GM12878 (cell line): ENCODE data around the gene CCNC. TPM values are rescaled to one million over a fixed set of nuclear protein-coding genes. Genes with fewer than 3 reads are reported as not detected.

Experiments
- ATAC-seq: fragments of 200-7000 bp; cut with Tn5 transposase; 3 replicates; pipeline ENCODE4 v1.9.1; 2020; ENCODE audit warnings: mild to moderate bottlenecking, moderate library complexity
- BruUV-seq: library from RNA; stranded (reverse); fragments of 400-500 nt; replicated peaks from 2 replicates; lab custom pipeline; 2021; lab: Mats Ljungman, UMichigan
- CTCF ChIA-PET: fragments of 300-600 bp; sonication (Branson Sonifier 250); formaldehyde crosslinking; extraction: SDS; loops from one replicate; lab custom pipeline; 2021; ENCODE audit warnings: inconsistent platforms; lab: Yijun Ruan, JAX
- POLR2A ChIA-PET: fragments of 350-600 bp; formaldehyde crosslinking; extraction: SDS; loops from one replicate; lab custom pipeline; 2021; ENCODE audit warnings: inconsistent platforms; lab: Charles Lee
- RAD21 ChIA-PET: fragments of 300-600 bp; sonication (Branson Sonifier 250); formaldehyde crosslinking; loops from one replicate; lab custom pipeline; 2023; ENCODE audit warnings: antibody characterized with exemption; ENCODE audit not compliant: unreplicated experiment; lab: Charles Lee
- SMC1A ChIA-PET: fragments of 300-600 bp; sonication (Branson Sonifier 250); formaldehyde crosslinking; loops from one replicate; lab custom pipeline; 2023; ENCODE audit not compliant: unreplicated experiment, uncharacterized antibody; lab: Charles Lee
- DNase-seq: peaks from one replicate; pipeline ENCODE4 v3.0.0-alpha.2; 2011; ENCODE audit warnings: low read depth, low spot score
- FAIRE-seq: peaks from 3 replicates; lab custom pipeline; 2011; peaks lifted over from hg19 to GRCh38; lab: Jason Lieb, UNC
- H2AFZ ChIP-seq: 2 replicates; pipeline ENCODE4 v1.6.0; 2011; ENCODE audit warnings: low read depth, low read length, control low read depth; ENCODE audit not compliant: control insufficient read depth
- H3K27ac ChIP-seq: 2 replicates; pipeline ENCODE4 v1.5.1; 2011; ENCODE audit warnings: control low read depth; ENCODE audit not compliant: control insufficient read depth, insufficient read depth
- H3K27me3 ChIP-seq, 2 experiments: replicated peaks in 1 of 2; 2 replicates each; pipeline versions ENCODE4 v1.6.0 to v1.6.1; 2011; ENCODE audit warnings: low read length in 1 of 2; ENCODE audit not compliant: control insufficient read depth in 2 of 2, insufficient read depth in 2 of 2
- H3K36me3 ChIP-seq, 2 experiments: 2 replicates each; pipeline ENCODE4 v1.5.1; 2011; ENCODE audit warnings: low read length in 1 of 2; ENCODE audit not compliant: control insufficient read depth in 2 of 2, insufficient read depth in 2 of 2
- H3K4me1 ChIP-seq: 2 replicates; pipeline ENCODE4 v1.6.1; 2011; ENCODE audit warnings: mild to moderate bottlenecking, low read length, moderate library complexity, mixed read lengths; ENCODE audit not compliant: control insufficient read depth, insufficient read depth
- H3K4me2 ChIP-seq: 2 replicates; pipeline ENCODE4 v1.6.0; 2011; ENCODE audit warnings: control low read depth; ENCODE audit not compliant: control insufficient read depth, insufficient read depth
- H3K4me3 ChIP-seq: fragments of 200-600 bp; sonication (generic); 2 replicates; pipeline ENCODE4 v1.5.1; 2016
- H3K79me2 ChIP-seq: 2 replicates; pipeline ENCODE4 v1.6.0; 2011; ENCODE audit warnings: low read length; ENCODE audit not compliant: control insufficient read depth, insufficient read depth
- H3K9ac ChIP-seq: 2 replicates; pipeline ENCODE4 v1.8.0; 2011; ENCODE audit warnings: low read length, control low read depth, mixed read lengths; ENCODE audit not compliant: control insufficient read depth, insufficient read depth
- H3K9me3 ChIP-seq: replicated peaks from 3 replicates; pipeline ENCODE4 v1.5.1; 2011; ENCODE audit warnings: mild to moderate bottlenecking, low read length; ENCODE audit not compliant: control insufficient read depth, insufficient read depth
- H4K20me1 ChIP-seq: 2 replicates; pipeline ENCODE4 v1.6.0; 2011; ENCODE audit not compliant: control insufficient read depth, insufficient read depth
- ASH2L ChIP-seq: fragments of 300-600, 200-600 bp; sonication (generic); IDR thresholded peaks from 2 replicates; pipeline ENCODE4 v1.6.1; 2017; ENCODE audit warnings: low read depth, mild to moderate bottlenecking, borderline replicate concordance
- BCLAF1 ChIP-seq: fragments of 450-650 bp; IDR thresholded peaks from 2 replicates; pipeline ENCODE4 v1.6.1; 2017; ENCODE audit warnings: antibody characterized with exemption, mild to moderate bottlenecking, moderate library complexity
- EP300 ChIP-seq, 2 experiments: fragments of 150-350 bp in 1 of 2; IDR thresholded peaks; 2 replicates each; pipeline ENCODE4 v1.6.1; 2011 to 2012; ENCODE audit warnings: low read depth in 2 of 2, low read length in 2 of 2, borderline replicate concordance in 1 of 2, improper control_type of control experiment in 1 of 2, inconsistent platforms in 1 of 2; ENCODE audit not compliant: control insufficient read depth in 1 of 2
- EZH2 ChIP-seq: IDR thresholded peaks from 2 replicates; pipeline ENCODE4 v1.6.1; 2012; ENCODE audit warnings: low read depth, mild to moderate bottlenecking, control low read depth, inconsistent platforms, low read length, borderline replicate concordance; ENCODE audit not compliant: control insufficient read depth
- FOS ChIP-seq: IDR thresholded peaks from 3 replicates; pipeline ENCODE4 v1.6.1; 2011; ENCODE audit warnings: borderline replicate concordance; ENCODE audit not compliant: insufficient read length; ENCODE audit errors: extremely low read depth
- NFYA ChIP-seq: IDR thresholded peaks from 2 replicates; pipeline ENCODE4 v1.6.1; 2011; ENCODE audit warnings: low read depth, mild to moderate bottlenecking, low read length, improper control_type of control experiment, borderline replicate concordance
- SMAD5 ChIP-seq: IDR thresholded peaks from 2 replicates; pipeline ENCODE4 v1.6.1; 2016; ENCODE audit warnings: antibody characterized with exemption, low read depth
- STAT3 ChIP-seq: IDR thresholded peaks from 2 replicates; pipeline ENCODE4 v1.6.1; 2011; ENCODE audit warnings: low read depth, low read length, improper control_type of control experiment
- WGBS: methylation state at CpG from one replicate; pipeline ENCODE4 v1.1.6; 2016; ENCODE audit warnings: low lambda C conversion rate; ENCODE audit not compliant: insufficient replicate concordance, insufficient coverage; ENCODE audit errors: missing lambda C conversion rate; 5-methylcytosine and 5-hydroxymethylcytosine counted together
- in situ Hi-C: fragments of 300-500 bp; cut with MboI; formaldehyde crosslinking; loops from 9 replicates; pipeline ENCODE4 v1.14.3; 2018; ENCODE audit warnings: mixed read lengths
- intact Hi-C: fragments of 100-400 bp; cut with micrococcal nuclease; formaldehyde crosslinking; loops from one replicate; pipeline ENCODE4 v1.14.2; 2022; ENCODE audit not compliant: unreplicated experiment
- polyA plus RNA-seq, 11 experiments: library from polyadenylated mRNA; depleted of rRNA in 4 of 11; unstranded in 6 of 11; stranded (reverse) in 5 of 11; fragments of >200 nt; fragmentation: Nextera tagmentation in 4 of 11; fragmentation: Illumina TruSeq in 1 of 11; extraction: Ambion mirVana in 4 of 11; extraction: Trizol in 1 of 11; gene quantifications; 1 replicate in 1 of 11; 2 replicates in 10 of 11; pipeline versions ENCODE4 v1.2.1 to v1.2.3, GENCODE V29; 2011 to 2016; ENCODE audit warnings: inconsistent platforms in 2 of 11, missing spikeins in 2 of 11, low read depth in 1 of 11
- total RNA-seq, 4 experiments: library from RNA; depleted of rRNA in 3 of 4; stranded (reverse); fragments of >200 nt in 3 of 4; fragmentation: Illumina TruSeq in 1 of 4; extraction: Trizol in 1 of 4; gene quantifications; 2 replicates each; pipeline versions ENCODE4 v1.2.1 to v1.2.3, GENCODE V29; 2013 to 2021
- TF ChIP-seq, protein P1 (sequence below): fragments of 450-650 bp; IDR thresholded peaks from 2 replicates; pipeline ENCODE4 v1.6.1; 2016; ENCODE audit warnings: mild to moderate bottlenecking
- TF ChIP-seq, protein P2 (sequence below): fragments of 450-650 bp; IDR thresholded peaks from 2 replicates; pipeline ENCODE4 v1.6.1; 2017; ENCODE audit warnings: low read depth, mild to moderate bottlenecking, moderate library complexity
- TF ChIP-seq, protein P3 (sequence below): fragments of 450-650 bp; IDR thresholded peaks from 2 replicates; pipeline ENCODE4 v1.6.1; 2016; ENCODE audit warnings: mild to moderate bottlenecking, moderate library complexity, borderline replicate concordance

The CCNC gene
- total and polyA plus RNA-seq, 10 of the 15 experiments (the other 5 are each of a cell fraction or from before 2014, with no cell fraction given): 68.5 to 168 (median 99.4) TPM

- TF ChIP-seq NFYA: no peak
- TF ChIP-seq ASH2L: no peak
- TF ChIP-seq SMAD5: no peak
- TF ChIP-seq, protein P1, sequence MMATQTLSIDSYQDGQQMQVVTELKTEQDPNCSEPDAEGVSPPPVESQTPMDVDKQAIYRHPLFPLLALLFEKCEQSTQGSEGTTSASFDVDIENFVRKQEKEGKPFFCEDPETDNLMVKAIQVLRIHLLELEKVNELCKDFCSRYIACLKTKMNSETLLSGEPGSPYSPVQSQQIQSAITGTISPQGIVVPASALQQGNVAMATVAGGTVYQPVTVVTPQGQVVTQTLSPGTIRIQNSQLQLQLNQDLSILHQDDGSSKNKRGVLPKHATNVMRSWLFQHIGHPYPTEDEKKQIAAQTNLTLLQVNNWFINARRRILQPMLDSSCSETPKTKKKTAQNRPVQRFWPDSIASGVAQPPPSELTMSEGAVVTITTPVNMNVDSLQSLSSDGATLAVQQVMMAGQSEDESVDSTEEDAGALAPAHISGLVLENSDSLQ: no peak
- TF ChIP-seq, all 136 proteins: peak for 0
Observed at GRCh38 chr6:99579781-99580180, 11.3 kb upstream of the CCNC start (continued).

GRCh38 chr6:99575544-99576227 is 7.2 kb upstream of the CCNC start:
- Histone ChIP-seq H3K36me3 (no peaks in the 10 kb centered on the region), H3K4me3 (no peak overlapping the region), H4K20me1 (no peaks in the 10 kb centered on the region), H2AFZ (no peak overlapping the region), H3K4me2 (no peak overlapping the region), H3K27me3 (no peaks in the 10 kb centered on the region; a peak in 1 of 4 replicates), H3K79me2 (no peaks in the 10 kb centered on the region), H3K9me3 (no peaks in the 10 kb centered on the region), H3K9ac (no peak overlapping the region), H3K4me1 (no peaks in the 10 kb centered on the region), H3K27ac (no peak overlapping the region)
- ChIA-PET CTCF (interaction anchor here (0.8 to 1.2 kb wide), 3 partner anchors 10 to 30 kb away, joined by 3 read pairs; no protein-coding TSS in a partner anchor), POLR2A (no interaction called here), SMC1A (interaction anchor here (1.3 to 1.6 kb wide), 2 partner anchors 10 to 170 kb away, joined by 3 to 6 read pairs; no protein-coding TSS in a partner anchor), RAD21 (no interaction called here)
- no peak for FAIRE-seq
- intact Hi-C loops: no loop called here
- no peak for ATAC-seq
- in situ Hi-C loops: no loop called here
- no TSS peak for BruUV-seq
- 41% methylated on average over 2 of the region's 2 CpGs for WGBS
- no peak for DNase-seq
- TF ChIP-seq, protein P2, sequence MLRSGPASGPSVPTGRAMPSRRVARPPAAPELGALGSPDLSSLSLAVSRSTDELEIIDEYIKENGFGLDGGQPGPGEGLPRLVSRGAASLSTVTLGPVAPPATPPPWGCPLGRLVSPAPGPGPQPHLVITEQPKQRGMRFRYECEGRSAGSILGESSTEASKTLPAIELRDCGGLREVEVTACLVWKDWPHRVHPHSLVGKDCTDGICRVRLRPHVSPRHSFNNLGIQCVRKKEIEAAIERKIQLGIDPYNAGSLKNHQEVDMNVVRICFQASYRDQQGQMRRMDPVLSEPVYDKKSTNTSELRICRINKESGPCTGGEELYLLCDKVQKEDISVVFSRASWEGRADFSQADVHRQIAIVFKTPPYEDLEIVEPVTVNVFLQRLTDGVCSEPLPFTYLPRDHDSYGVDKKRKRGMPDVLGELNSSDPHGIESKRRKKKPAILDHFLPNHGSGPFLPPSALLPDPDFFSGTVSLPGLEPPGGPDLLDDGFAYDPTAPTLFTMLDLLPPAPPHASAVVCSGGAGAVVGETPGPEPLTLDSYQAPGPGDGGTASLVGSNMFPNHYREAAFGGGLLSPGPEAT: no peak
- no peak for TF ChIP-seq EP300 (IDR thresholded peaks at IDR 0.05; ENCODE audit: borderline replicate concordance in 1 of 2, control insufficient read depth in 1 of 2, low read depth in 2 of 2, low read length in 2 of 2)
- TF ChIP-seq FOS: no peak
- no peak for TF ChIP-seq EZH2
- no peak for TF ChIP-seq BCLAF1
- TF ChIP-seq, protein P3, sequence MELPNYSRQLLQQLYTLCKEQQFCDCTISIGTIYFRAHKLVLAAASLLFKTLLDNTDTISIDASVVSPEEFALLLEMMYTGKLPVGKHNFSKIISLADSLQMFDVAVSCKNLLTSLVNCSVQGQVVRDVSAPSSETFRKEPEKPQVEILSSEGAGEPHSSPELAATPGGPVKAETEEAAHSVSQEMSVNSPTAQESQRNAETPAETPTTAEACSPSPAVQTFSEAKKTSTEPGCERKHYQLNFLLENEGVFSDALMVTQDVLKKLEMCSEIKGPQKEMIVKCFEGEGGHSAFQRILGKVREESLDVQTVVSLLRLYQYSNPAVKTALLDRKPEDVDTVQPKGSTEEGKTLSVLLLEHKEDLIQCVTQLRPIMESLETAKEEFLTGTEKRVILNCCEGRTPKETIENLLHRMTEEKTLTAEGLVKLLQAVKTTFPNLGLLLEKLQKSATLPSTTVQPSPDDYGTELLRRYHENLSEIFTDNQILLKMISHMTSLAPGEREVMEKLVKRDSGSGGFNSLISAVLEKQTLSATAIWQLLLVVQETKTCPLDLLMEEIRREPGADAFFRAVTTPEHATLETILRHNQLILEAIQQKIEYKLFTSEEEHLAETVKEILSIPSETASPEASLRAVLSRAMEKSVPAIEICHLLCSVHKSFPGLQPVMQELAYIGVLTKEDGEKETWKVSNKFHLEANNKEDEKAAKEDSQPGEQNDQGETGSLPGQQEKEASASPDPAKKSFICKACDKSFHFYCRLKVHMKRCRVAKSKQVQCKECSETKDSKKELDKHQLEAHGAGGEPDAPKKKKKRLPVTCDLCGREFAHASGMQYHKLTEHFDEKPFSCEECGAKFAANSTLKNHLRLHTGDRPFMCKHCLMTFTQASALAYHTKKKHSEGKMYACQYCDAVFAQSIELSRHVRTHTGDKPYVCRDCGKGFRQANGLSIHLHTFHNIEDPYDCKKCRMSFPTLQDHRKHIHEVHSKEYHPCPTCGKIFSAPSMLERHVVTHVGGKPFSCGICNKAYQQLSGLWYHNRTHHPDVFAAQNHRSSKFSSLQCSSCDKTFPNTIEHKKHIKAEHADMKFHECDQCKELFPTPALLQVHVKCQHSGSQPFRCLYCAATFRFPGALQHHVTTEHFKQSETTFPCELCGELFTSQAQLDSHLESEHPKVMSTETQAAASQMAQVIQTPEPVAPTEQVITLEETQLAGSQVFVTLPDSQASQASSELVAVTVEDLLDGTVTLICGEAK: no peak
- TF ChIP-seq STAT3: no peak
